ENCODE data around the gene NSUN6.

DNA sequence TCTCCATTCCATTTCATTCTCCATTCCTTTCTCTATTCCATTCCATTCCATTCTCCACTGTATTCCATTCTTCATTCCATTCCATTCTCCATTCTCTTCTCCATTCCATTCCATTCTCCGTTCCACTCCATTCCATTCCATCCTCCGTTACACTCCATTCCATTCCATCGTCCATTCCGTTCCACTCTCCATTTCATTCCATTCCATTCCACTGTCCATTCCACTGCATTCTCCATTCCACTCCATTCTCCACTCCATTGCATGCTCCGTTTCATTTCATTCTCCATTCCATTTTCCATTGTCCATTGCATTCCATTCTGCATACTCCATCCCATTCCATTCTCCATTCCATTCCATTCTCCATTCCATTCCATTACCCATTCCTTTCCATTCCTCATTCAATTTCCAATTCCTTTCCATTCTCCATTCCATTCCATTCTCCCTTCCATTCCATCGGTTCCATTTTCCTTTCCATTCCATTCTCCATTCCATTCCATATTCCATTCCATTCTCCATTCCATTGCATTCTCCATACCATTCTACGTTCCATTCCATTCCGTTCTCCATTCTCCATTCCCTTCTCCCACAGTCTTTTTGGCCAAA, 78.3 kb downstream of the NSUN6 start:
- no peak for TF ChIP-seq POLR2A (IDR thresholded peaks at IDR 0.05)
- TF ChIP-seq, protein P1, sequence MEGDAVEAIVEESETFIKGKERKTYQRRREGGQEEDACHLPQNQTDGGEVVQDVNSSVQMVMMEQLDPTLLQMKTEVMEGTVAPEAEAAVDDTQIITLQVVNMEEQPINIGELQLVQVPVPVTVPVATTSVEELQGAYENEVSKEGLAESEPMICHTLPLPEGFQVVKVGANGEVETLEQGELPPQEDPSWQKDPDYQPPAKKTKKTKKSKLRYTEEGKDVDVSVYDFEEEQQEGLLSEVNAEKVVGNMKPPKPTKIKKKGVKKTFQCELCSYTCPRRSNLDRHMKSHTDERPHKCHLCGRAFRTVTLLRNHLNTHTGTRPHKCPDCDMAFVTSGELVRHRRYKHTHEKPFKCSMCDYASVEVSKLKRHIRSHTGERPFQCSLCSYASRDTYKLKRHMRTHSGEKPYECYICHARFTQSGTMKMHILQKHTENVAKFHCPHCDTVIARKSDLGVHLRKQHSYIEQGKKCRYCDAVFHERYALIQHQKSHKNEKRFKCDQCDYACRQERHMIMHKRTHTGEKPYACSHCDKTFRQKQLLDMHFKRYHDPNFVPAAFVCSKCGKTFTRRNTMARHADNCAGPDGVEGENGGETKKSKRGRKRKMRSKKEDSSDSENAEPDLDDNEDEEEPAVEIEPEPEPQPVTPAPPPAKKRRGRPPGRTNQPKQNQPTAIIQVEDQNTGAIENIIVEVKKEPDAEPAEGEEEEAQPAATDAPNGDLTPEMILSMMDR (IDR thresholded peaks at IDR 0.05 in 4 of 5, conservative IDR thresholded peaks at IDR 0.05 in 1 of 5), result no peak
